Anterior cingulate cortex (tissue), 58 donors: Measurements from ENCODE around the gene ADGRF1.
A peak's percentile ranks its signal among the peaks of the same experiment; 100 is the strongest.
"Not testable (repeated sequence)": the region's sequence is repeated elsewhere in the genome, so short reads cannot be mapped to it uniquely, and the experiment has no call there.

Source experiments
- DNase-seq, 58 donors: peaks; one replicate each; lab custom pipeline; 2025; lab: John Stamatoyannopoulos, UW

Gene ADGRF1

GRCh38 chr6:47062346-47062745 is 20.2 kb upstream of the ADGRF1 start:
- no peak for DNase-seq

GRCh38 chr6:47061309-47062300 is 19.5 kb upstream of the ADGRF1 start:
- DNase-seq, result peak in 23 of 58 donors; percentile 8 to 79 (median 38)

GRCh38 chr6:47059216-47059885 is 17.2 kb upstream of the ADGRF1 start:
- DNase-seq, result no peak

- no peak for DNase-seq
Measured at GRCh38 chr6:47057830-47058540, 15.9 kb upstream of the ADGRF1 start.

- DNase-seq, result no peak
Measured at GRCh38 chr6:47056832-47057231, 14.7 kb upstream of the ADGRF1 start.

GRCh38 chr6:47054302-47054701 is 12.2 kb upstream of the ADGRF1 start:
- DNase-seq, result not testable (repeated sequence)

GRCh38 chr6:47048638-47049037 is 6.5 kb upstream of the ADGRF1 start:
- DNase-seq, result no peak

- DNase-seq, result peak in 29 of 58 donors; percentile 1 to 67 (median 13)
Measured at GRCh38 chr6:47047479-47048407, 5.6 kb upstream of the ADGRF1 start.

GRCh38 chr6:47047097-47047478 is 5.0 kb upstream of the ADGRF1 start:
- DNase-seq, result no peak

- no peak for DNase-seq
Measured at GRCh38 chr6:47044397-47044796, 2.3 kb upstream of the ADGRF1 start.

GRCh38 chr6:47043286-47043685 is 1.2 kb upstream of the ADGRF1 start:
- no peak for DNase-seq

- DNase-seq, result no peak
Measured at GRCh38 chr6:47041741-47042140, 391 bp downstream of the ADGRF1 start.

GRCh38 chr6:47034926-47035325 is 7.2 kb downstream of the ADGRF1 start:
- peak in 5 of 58 donors; percentile 1 to 36 (median 11) for DNase-seq

GRCh38 chr6:47034421-47034820 is 7.7 kb downstream of the ADGRF1 start:
- DNase-seq, result peak in 24 of 58 donors; percentile 1 to 45 (median 14)

GRCh38 chr6:47032974-47033765 is 9.0 kb downstream of the ADGRF1 start:
- no peak for DNase-seq

- no peak for DNase-seq
Measured at GRCh38 chr6:47031656-47032055, 10.5 kb downstream of the ADGRF1 start.

GRCh38 chr6:47029865-47030561 is 12.1 kb downstream of the ADGRF1 start:
- no peak for DNase-seq

- DNase-seq, result no peak
Measured at GRCh38 chr6:47028835-47029360, 13.2 kb downstream of the ADGRF1 start.
